Activated CD4-positive, alpha-beta T cell treated with anti-CD3 and anti-CD28 coated beads for 36 hours (primary cell): Measurements from ENCODE around the gene CSK. TPM values are rescaled to one million over a fixed set of nuclear protein-coding genes. Genes with fewer than 3 reads are reported as not detected.

Source experiments
- ATAC-seq: fragments of 200-7000 bp; cut with Tn5 transposase; one replicate; pipeline ENCODE4 v1.10.0; 2021; ENCODE audit warnings: mild to moderate bottlenecking, moderate library complexity
- CTCF ChIA-PET: fragments of 350-600 bp; sonication (Branson Sonifier 250); formaldehyde crosslinking; loops from one replicate; lab custom pipeline; 2021; ENCODE audit warnings: antibody characterized with exemption; lab: Charles Lee
- POLR2A ChIA-PET: fragments of 350-600 bp; sonication (Branson Sonifier 250); formaldehyde crosslinking; loops from one replicate; lab custom pipeline; 2021; ENCODE audit warnings: antibody characterized with exemption, inconsistent platforms; lab: Charles Lee
- DNase-seq: peaks from one replicate; pipeline ENCODE4 v3.0.0-alpha.2; 2020
- H3K27ac Mint-ChIP-seq: one replicate; pipeline ENCODE4 v1.8.0; 2021; ENCODE audit warnings: mixed read lengths
- H3K27me3 Mint-ChIP-seq: one replicate; pipeline ENCODE4 v1.8.0; 2021; ENCODE audit warnings: mixed read lengths
- H3K36me3 Mint-ChIP-seq: one replicate; pipeline ENCODE4 v1.8.0; 2021; ENCODE audit warnings: low read depth, mixed read lengths
- H3K4me1 Mint-ChIP-seq: one replicate; pipeline ENCODE4 v1.8.0; 2021; ENCODE audit warnings: mixed read lengths
- H3K4me3 Mint-ChIP-seq: one replicate; pipeline ENCODE4 v1.8.0; 2021; ENCODE audit warnings: mild to moderate bottlenecking, moderate library complexity, mixed read lengths
- H3K9me3 Mint-ChIP-seq: one replicate; pipeline ENCODE4 v1.8.0; 2021; ENCODE audit warnings: low read depth, mixed read lengths
- intact Hi-C, 2 experiments: fragments of 100-400 bp; cut with DNase I in 1 of 2; cut with micrococcal nuclease in 1 of 2; formaldehyde crosslinking; loops; one replicate each; pipeline versions ENCODE4 v1.14.2 to v1.15.1; 2022 to 2024; cut with DNase I, micrococcal nuclease
- total RNA-seq, 2 experiments: library from RNA; stranded (reverse); gene quantifications; one replicate each; pipeline ENCODE4 v1.2.3, GENCODE V29; 2021

The CSK gene
- total RNA-seq, 2 experiments from 2014 or later, result 229 to 272 TPM

- H3K9me3 Mint-ChIP-seq, result no peaks in the 10 kb centered on the region
These were observed 51.7 kb downstream of the CSK start for GRCh38 chr15:74833376-74834107.

GRCh38 chr15:74835312-74835823, 53.5 kb downstream of the CSK start:
- ChIA-PET POLR2A (no interaction called here), CTCF (interaction anchor here (0.6 to 2.1 kb wide), 9 partner anchors 9 to 196 kb away, joined by 3 to 9 read pairs (median 3); partner anchors contain the start of gene CPLX3)
- no peak overlapping the region for H3K4me3 Mint-ChIP-seq
- no peaks in the 10 kb centered on the region for H3K9me3 Mint-ChIP-seq
- H3K27me3 Mint-ChIP-seq, result no peaks in the 10 kb centered on the region
- intact Hi-C loops, result loop anchor here in 1 of 2 experiments (1.0 kb wide), 1 partner anchor 64 kb away; no protein-coding TSS in a partner anchor
- ATAC-seq (peak; percentile 75), DNase-seq (peak; percentile 72)
- peaks cover 10% of the 10 kb centered on the region for H3K36me3 Mint-ChIP-seq
- H3K27ac Mint-ChIP-seq, result no peak overlapping the region
- H3K4me1 Mint-ChIP-seq, result peaks cover 1% of the 10 kb centered on the region

More at GRCh38 chr15:74833376-74834107, 51.7 kb downstream of the CSK start:
- Mint-ChIP-seq H3K27ac (no peak overlapping the region), H3K27me3 (peaks cover 2% of the 10 kb centered on the region), H3K4me3 (no peak overlapping the region), H3K36me3 (peaks cover 5% of the 10 kb centered on the region), H3K4me1 (peaks cover 13% of the 10 kb centered on the region)
- ATAC-seq (no peak), DNase-seq (no peak)
- intact Hi-C loops, result no loop called here
- CTCF ChIA-PET, result interaction anchor here (0.6 to 2.0 kb wide), 5 partner anchors 9 to 511 kb away, joined by 3 to 13 read pairs (median 3); no protein-coding TSS in a partner anchor
- POLR2A ChIA-PET, result interaction anchor here (0.5 kb wide), 1 partner anchor 26 kb away, joined by 4 read pairs; no protein-coding TSS in a partner anchor

DNA sequence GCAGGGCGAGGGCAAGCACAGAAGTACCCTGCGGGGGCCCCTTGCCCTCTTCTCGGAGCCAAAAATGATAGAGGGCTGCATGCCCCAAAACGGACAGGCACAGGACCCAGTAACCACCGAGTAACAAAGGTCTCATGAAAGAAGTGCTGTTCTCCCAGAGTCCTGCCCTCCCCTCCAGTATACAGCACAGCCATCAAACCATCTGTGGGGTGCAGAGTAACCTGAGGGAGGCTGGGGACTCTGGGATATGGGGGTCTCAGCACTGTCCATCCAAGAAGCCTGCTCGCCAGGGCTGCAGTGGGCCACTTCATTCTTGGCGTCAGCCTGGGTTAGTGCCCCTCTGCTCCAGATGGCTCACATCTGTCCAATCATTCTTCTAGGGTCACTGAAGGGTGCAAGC, 55.0 kb downstream of the CSK start:
- H3K4me3 Mint-ChIP-seq, result no peak overlapping the region
- H3K27ac Mint-ChIP-seq, result no peak overlapping the region
- no peak for ATAC-seq
- no peaks in the 10 kb centered on the region for H3K9me3 Mint-ChIP-seq
- intact Hi-C loops, result no loop called here
- peaks cover 11% of the 10 kb centered on the region for H3K4me1 Mint-ChIP-seq
- POLR2A ChIA-PET, result no interaction called here
- H3K27me3 Mint-ChIP-seq, result no peaks in the 10 kb centered on the region
- peaks cover 16% of the 10 kb centered on the region for H3K36me3 Mint-ChIP-seq
- CTCF ChIA-PET, result interaction anchor here (0.5 to 2.1 kb wide), 5 partner anchors 8 to 163 kb away, joined by 3 to 9 read pairs (median 4); no protein-coding TSS in a partner anchor
- DNase-seq, result no peak

GRCh38 chr15:74837482-74838136, 55.7 kb downstream of the CSK start:
- POLR2A ChIA-PET, result no interaction called here
- Mint-ChIP-seq H3K4me3 (no peak overlapping the region), H3K27ac (no peak overlapping the region), H3K27me3 (no peaks in the 10 kb centered on the region), H3K4me1 (peaks cover 17% of the 10 kb centered on the region), H3K36me3 (peaks cover 18% of the 10 kb centered on the region), H3K9me3 (no peaks in the 10 kb centered on the region)
- intact Hi-C loops, result no loop called here
- ATAC-seq, result no peak
- DNase-seq, result no peak
- CTCF ChIA-PET, result interaction anchor here (1.1 to 2.1 kb wide), 2 partner anchors 50 to 64 kb away, joined by 4 to 9 read pairs; no protein-coding TSS in a partner anchor

DNA sequence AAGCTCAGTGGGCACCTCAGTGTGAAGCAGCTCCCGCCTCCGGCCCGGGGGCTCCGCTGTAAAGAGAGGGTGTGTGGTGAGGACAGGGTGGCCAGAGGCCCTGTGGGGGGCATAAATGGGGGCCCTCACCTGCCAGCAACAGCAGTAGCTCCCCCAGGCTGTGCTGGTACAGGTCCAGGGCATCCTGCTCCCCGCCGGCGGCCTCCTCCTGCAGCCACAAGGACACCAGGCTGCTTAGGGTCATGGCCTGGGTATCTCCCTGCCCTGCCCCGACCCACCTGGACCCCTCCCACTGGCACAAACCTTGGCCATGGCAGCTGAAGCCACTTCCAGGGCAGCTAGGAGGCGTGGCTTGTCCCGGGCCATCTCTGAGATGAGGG, 56.2 kb downstream of the CSK start:
- peaks cover 18% of the 10 kb centered on the region for H3K36me3 Mint-ChIP-seq
- ChIA-PET POLR2A (no interaction called here), CTCF (interaction anchor here (0.6 to 1.1 kb wide), 4 partner anchors 48 to 69 kb away, joined by 3 to 4 read pairs (median 4); no protein-coding TSS in a partner anchor)
- DNase-seq (no peak), ATAC-seq (no peak)
- intact Hi-C loops, result no loop called here
- H3K4me3 Mint-ChIP-seq, result no peak overlapping the region
- peaks cover 17% of the 10 kb centered on the region for H3K4me1 Mint-ChIP-seq
- no peaks in the 10 kb centered on the region for H3K27me3 Mint-ChIP-seq
- H3K27ac Mint-ChIP-seq, result no peak overlapping the region
- H3K9me3 Mint-ChIP-seq, result no peaks in the 10 kb centered on the region

DNA sequence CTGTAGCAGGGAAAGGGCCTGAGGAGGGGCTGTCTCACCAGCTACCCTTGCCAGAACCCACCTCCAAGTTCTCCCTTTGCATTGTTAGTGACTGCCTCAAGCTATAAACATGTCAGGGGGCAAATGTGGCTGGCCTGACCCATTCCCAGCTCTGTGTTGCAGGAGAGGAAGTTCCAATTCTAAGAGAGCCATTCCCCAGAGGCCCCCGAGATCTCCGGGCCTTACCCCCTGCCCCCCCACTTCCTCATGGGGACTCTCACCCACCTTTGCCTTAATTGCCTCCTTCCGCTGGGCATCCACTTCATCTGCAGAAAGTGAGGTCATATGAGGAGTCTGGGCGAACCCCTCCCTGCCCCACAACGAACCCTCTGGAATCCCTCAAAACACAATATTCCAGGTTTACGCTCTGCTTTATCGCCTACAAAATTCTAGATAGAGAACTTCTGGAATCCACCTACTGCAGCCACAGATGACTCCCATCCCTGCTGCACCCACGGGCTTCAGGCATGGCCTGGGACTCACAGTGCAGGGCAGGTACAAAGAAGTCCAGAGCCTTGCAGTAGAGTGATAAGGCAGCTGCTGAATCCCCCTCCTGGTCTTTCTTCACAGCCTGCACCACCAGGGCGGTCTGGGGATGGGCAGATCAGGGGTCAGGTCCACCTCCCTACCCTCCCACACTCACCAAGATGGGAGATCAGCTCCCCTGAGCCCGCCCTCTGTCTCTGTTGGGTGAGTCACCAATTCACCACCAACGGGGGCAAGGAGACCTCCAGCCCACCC, 57.1 kb downstream of the CSK start:
- Mint-ChIP-seq H3K9me3 (no peaks in the 10 kb centered on the region), H3K27me3 (no peaks in the 10 kb centered on the region), H3K27ac (no peak overlapping the region), H3K36me3 (peaks cover 18% of the 10 kb centered on the region), H3K4me1 (peaks cover 23% of the 10 kb centered on the region), H3K4me3 (no peak overlapping the region)
- DNase-seq (no peak), ATAC-seq (no peak)
- ChIA-PET CTCF (interaction anchor here (0.6 to 1.1 kb wide), 5 partner anchors 49 to 70 kb away, joined by 3 to 4 read pairs (median 4); no protein-coding TSS in a partner anchor), POLR2A (no interaction called here)
- intact Hi-C loops, result no loop called here

DNA sequence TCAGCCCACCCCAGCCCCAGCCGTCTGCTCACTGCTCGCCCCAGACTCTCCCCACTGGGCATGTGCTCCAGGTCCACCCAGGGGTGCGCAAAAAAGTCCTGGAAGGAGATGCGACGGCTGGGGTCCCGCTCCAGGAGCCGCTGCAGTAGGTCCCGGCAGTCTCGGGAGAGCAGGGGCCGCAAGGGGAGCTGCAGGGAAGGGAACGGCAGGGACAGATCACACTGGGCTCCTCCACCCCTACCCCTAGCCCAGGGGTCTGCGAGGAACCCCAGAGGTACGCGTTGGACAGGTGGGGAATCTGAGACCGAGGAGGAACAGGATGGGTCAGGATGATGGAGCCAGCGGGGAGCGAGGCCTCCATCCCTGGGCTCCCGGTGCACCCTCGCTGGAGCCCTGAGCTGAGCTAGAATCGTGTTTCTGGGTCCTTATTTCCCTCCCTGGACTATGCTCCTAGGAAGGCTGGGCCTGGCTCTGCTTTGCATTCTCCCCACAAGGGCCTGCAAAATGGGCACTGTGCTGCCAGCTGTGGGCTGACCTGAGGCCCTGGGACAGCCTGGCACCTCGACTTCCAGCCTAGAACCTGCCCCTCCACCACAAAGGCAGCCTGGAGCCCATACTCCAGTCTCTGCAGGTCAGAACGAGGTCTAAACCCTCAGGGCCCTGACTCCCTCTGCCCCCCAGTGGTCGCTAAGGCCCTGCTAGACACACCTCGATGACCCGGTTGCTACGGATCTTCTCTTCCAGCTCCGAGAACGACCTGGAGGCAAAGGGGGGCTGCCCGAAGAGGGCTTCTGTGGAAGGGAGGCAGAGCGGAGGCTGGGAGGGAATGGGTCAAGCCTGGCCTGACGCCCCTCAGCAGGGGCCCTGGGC, 57.9 kb downstream of the CSK start:
- Mint-ChIP-seq H3K9me3 (no peaks in the 10 kb centered on the region), H3K36me3 (peaks cover 18% of the 10 kb centered on the region), H3K27ac (no peak overlapping the region), H3K4me1 (peaks cover 31% of the 10 kb centered on the region), H3K27me3 (no peaks in the 10 kb centered on the region), H3K4me3 (no peak overlapping the region)
- ChIA-PET CTCF (interaction anchor here (1.0 to 1.4 kb wide), 2 partner anchors 57 to 62 kb away, joined by 4 to 5 read pairs; no protein-coding TSS in a partner anchor), POLR2A (no interaction called here)
- ATAC-seq (no peak), DNase-seq (no peak)
- intact Hi-C loops, result loop anchor here (5.0 kb wide), 3 partner anchors 37 to 467 kb away; no protein-coding TSS in a partner anchor

- DNase-seq, result no peak
- intact Hi-C loops, result loop anchor here (5.0 kb wide), 3 partner anchors 39 to 469 kb away; no protein-coding TSS in a partner anchor
- Mint-ChIP-seq H3K9me3 (no peaks in the 10 kb centered on the region), H3K27ac (peak overlapping the region; percentile 7), H3K27me3 (no peaks in the 10 kb centered on the region), H3K4me3 (peak overlapping the region; percentile 90), H3K4me1 (peaks cover 43% of the 10 kb centered on the region), H3K36me3 (peaks cover 18% of the 10 kb centered on the region)
- ChIA-PET POLR2A (no interaction called here), CTCF (interaction anchor here (0.7 to 2.3 kb wide), 5 partner anchors 61 to 145 kb away, joined by 3 to 15 read pairs (median 3); partner anchors contain the start of gene EDC3)
- no peak for ATAC-seq
These were observed 59.2 kb downstream of the CSK start for GRCh38 chr15:74840851-74841775.

DNA sequence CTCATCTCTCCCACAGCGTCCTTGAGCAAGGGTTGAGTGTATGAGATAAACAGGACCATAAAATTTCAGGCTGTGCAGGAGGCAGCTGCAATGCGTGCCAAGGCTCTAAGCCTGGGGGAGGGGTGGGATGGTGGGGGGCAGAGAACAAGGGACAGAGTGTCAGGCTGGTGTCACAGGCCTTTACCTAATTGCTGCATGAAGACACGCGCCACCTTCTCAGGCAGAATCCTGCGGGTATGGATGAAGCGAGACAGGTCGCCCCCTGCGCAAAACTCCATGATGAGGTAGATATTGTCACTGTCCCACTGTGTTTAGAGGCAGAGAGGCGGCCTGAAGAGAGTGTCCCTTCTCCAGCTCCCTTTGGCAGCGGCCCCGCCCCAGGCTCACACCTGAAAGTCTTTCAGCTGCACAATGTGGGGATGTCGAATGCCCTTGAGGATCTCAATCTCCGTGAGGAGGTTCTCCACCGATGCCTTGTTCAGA, 60.1 kb downstream of the CSK start:
- intact Hi-C loops, result loop anchor here (1.0 to 5.0 kb wide), 9 partner anchors 40 to 609 kb away; partner anchors contain the start of genes COX5A (in 1 of the 2) and SIN3A (in 1 of the 2)
- DNase-seq (no peak), ATAC-seq (no peak)
- peaks cover 21% of the 10 kb centered on the region for H3K36me3 Mint-ChIP-seq
- POLR2A ChIA-PET, result no interaction called here
- peak overlapping the region; percentile 84 for H3K27ac Mint-ChIP-seq
- peak overlapping the region; percentile 90 for H3K4me3 Mint-ChIP-seq
- no peaks in the 10 kb centered on the region for H3K9me3 Mint-ChIP-seq
- peaks cover 45% of the 10 kb centered on the region for H3K4me1 Mint-ChIP-seq
- CTCF ChIA-PET, result interaction anchor here (0.7 to 2.3 kb wide), 7 partner anchors 28 to 146 kb away, joined by 3 to 15 read pairs (median 4); partner anchors contain the start of gene EDC3
- H3K27me3 Mint-ChIP-seq, result no peaks in the 10 kb centered on the region
